ENCODE measurements around the gene RIPK3.

- TF ChIP-seq CTCF (IDR thresholded peaks at IDR 0.05) (no peak), POLR2A (IDR thresholded peaks at IDR 0.05) (no peak), EP300 (IDR thresholded peaks at IDR 0.05) (no peak)
Measured at GRCh38 chr14:24351517-24351916, 11.7 kb upstream of the RIPK3 start.

All from ovary (tissue), 3 donors.